GM18517 (cell line): ENCODE measurements around the gene CDYL2.

Experiments used
- ATAC-seq: cut with Tn5 transposase; IDR thresholded peaks from one replicate; pipeline ENCODE4 v1.9.1; 2021; ENCODE audit warnings: mild to moderate bottlenecking, moderate library complexity; ENCODE audit not compliant: unreplicated experiment

CDYL2 gene

DNA sequence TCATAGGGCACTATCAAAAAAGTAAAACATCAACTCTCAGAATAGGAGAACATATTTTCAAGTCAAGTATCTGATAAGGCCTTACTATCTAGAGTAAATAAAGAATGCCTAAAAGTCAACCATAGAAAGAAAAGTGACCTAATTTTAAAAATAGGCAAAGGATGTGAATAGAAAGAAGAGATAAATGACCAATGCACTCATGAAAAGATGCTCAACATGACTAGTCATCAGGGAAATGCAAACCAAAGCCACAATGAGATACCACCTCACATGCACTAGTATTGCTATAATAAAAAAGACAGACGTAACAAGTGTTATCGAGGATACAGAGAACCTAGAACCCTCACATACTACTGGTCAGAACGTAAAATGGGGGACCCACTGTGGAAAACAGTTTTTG, 172.8 kb downstream of the CDYL2 start:
- ATAC-seq: no peak

DNA sequence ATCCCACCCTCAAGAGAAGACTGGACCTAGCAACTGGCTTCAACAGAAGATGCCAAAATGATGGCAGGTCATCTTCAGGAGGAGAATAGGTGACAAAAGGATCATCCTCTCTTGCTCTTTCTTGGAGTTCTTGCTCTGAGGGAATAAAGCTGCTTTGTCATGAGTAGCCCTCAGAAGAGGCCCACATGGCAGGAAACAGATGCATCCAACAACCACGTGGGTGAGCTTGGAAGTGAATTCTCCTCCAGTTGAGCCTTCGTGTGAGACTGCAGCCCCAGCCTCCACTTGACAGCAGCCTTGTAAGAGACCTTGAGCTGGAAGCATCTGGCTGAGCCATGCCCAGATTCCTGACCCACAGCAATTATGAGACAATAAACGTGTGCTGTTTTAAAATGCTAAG, 176.1 kb downstream of the CDYL2 start:
- no peak for ATAC-seq

DNA sequence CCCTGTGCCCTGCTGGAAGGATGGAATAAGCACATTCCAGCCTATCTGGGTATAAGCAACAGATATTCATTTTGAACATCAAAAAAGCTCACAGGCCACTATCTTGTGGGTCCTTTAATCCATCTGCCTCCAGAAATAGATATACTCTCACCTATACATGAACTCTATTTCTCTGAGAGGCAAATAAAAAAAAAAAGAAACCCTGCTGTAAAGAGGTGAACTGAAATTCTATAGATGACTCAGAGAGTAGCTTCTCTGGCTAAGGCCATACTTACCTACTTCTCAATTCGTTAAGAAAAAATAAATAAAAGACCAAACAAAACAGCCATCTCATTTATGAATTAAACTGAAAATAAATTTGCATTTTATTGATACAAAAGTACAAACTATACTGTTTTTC, 177.3 kb downstream of the CDYL2 start:
- ATAC-seq: peak; percentile 96

DNA sequence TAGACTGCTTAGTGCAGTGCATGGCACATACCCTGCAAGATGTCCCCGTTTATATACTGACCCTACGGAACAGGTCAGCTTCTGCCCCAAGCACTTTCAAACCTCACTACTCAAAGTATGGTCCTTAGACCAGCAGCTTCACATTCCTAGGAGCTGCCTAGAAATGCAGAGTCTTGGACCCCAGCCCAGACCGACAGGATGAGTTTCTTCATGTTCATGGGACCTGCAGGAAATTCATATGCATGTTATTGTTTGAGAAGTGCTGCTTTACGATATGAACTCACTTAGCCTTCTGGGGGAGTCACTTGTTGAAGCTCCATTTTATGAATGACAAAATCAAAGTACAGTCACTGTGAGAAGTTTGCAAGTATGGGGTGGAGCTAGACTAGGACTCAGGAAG, 181.0 kb downstream of the CDYL2 start:
- ATAC-seq: no peak

DNA sequence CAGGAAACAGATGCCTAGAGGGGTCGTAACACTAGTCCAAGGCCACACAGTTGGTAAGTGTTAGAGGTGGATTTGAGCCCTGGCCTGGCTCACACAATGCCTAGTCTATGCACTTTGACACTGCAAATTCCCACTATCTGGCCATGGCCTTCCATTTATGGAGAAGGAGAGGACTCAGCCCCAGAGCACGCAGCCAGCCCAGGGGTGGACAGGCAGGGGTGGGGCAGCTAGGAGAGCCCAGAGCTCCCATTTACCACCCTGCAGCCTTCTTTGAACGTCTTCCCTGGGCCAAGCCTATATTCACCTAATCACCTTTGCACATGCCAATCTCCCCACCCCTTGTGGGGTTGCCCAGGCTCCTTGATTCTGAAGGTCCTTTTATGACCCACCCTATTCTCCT, 182.4 kb downstream of the CDYL2 start:
- ATAC-seq: no peak

DNA sequence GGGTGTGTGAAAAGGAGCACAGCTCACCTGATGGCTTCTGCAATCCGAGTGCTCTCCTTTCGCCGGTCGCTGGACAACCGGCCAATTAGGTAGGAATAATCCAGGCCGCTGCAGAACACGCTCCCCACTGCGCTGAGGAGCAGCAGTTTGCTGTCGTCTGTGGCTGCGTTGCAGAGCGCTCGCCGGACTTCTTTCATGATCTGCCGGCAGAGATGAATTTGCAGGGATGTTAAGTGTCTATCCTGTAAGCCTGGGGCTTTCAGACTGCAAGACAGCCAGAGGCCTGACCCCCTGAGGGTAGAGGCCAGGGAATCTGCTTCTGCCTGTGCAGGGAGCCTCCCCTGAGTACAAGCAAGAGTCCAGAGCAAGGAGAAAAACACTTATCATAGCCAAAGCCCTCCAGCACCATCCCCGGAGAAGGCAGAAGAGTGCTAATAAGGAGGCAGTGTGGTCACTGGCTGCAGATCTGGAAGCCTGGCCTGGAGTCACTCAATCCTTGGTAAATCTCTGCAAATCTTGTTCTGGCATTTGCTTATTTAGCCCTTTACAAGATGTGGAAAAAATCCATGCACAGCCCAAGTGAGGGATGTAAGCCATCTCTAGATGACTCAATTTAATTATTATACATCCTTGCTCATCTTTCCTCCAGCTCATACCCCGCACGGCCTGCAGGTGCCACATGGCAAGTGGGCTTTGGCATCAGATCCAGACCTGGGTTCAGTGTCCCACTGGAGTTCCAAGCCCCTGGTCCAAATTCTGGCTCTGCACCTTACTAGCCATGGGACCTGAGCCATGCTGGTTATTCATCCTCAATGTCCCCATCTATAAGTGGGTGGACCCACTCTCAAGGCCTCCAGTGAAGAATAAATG, 183.4 kb downstream of the CDYL2 start:
- ATAC-seq: no peak

DNA sequence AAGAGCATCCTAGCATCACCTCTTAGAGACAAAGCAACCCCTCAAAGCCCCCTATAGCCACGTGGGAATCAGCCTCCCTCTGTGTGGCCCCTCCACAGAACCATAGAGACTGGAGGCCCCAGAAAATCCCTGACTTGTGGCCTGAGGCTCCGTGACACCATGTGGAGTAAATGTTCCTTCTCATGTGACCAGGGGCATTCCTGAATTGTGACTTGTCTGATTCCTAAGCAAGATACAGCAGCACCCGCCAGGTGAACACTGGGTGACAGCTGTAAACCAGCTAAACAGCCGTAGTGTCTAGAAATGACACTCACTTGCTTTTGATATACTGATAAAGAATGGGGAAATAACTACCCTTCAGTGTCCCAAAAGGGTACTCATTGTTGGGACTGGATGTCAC, 184.6 kb downstream of the CDYL2 start:
- ATAC-seq: no peak

DNA sequence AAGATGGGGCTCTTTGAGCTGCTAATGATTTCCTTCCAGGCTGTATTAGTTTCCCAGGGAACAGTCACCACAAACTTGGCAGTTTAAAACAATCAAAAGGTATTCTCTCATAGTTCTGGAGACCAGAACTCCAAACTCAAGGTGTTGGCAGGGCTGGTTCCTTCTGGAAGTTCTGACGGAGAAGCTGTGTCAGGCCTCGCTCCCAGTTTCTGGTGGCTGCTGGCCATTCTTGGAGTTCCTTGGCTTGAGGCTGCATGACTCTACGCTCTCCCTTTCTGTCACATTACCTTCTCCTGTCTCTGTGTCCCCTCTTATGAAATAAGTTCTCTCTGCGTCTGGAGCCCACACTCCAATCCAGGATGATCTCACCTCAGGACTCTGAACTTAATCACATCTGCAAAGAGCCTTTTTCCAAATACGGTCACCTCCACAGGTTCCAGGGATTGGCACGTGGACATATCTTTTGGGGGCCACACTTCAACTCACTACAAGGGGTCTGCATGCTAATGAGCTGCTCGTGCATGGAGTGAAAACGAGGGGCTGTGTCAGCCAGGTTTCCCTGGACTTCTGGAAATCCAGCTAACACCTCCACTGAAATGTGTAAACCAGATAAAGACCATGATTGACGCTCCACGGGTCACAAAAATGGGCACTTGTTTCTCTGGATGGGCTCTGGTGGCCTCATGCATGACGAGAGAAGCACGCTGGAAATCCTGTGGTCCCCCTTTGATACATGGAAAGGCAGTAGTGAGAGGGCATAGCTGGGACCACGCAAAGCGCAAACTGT, 185.3 kb downstream of the CDYL2 start:
- no peak for ATAC-seq

DNA sequence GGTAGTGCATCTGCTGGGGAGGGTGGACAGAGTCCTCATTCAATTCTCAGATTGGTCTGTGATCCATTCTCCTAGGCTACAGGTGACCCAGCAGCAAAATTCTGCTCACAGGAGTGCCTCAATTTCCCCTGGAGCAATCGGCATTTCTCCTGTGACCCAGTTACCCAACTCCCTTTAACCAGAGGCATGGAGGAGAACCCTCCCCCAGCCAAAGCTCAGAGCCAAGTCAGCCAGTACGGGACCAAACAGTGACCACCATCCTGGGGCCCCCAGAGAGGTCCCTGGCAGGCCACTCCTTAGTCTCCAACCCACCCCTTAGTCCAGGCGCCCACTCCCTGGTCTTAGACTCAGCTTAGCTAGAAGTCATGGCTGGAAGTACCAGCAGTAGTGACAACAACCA, 188.0 kb downstream of the CDYL2 start:
- ATAC-seq: no peak

DNA sequence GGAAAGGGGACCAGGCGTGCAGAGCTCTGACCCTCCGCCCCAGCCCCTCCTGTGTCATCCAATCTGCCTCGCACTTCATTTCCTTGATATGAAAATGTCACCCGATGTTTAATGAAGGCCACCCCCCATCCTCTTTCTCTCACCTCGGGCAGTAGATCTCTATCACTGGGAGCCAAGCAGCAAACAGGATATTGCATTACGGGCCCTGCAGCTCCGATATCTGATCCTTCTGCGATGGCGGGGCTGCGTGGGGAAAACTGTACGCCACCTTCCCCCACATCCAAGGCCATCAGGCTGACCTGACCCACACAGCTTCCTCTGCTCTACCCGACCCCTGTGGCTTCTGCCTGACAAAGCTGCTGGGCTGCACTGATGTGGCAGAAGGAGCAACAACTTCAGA, 188.7 kb downstream of the CDYL2 start:
- ATAC-seq: no peak

DNA sequence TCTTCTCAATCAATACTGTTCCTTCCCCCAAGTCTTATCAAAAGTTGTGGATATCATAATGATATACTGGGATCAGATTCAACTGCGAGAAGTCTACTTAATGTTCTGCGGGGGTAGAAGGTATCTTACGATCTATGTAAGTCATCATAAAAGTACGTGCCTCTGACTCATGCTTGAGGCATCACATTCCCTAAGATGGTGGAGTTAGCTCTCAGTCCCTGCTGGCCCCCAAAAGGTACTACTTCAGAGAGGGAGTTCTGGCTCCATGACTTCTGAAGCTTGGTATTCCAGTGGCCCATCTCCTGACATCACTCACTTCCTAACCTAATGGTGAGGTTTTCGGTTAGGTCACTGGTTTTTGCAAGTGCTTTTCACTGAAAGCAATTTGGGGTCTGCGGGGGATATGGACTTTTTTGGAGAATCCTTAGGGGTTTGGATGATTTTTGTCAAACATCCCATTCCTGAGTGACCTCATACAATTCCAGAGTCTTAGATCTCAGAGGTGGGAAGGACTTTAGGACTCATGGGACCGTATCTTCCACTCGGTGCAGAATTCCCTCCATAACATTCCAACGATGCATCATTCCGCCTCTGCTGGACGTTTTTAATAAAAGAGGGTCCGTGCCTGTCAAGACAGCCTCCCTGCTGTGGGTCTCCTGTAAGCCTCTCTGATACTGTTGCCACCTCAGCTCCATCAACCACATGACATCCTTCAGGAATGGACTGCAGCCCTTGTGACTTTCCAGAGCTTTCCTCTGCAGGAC, 189.3 kb downstream of the CDYL2 start:
- no peak for ATAC-seq

DNA sequence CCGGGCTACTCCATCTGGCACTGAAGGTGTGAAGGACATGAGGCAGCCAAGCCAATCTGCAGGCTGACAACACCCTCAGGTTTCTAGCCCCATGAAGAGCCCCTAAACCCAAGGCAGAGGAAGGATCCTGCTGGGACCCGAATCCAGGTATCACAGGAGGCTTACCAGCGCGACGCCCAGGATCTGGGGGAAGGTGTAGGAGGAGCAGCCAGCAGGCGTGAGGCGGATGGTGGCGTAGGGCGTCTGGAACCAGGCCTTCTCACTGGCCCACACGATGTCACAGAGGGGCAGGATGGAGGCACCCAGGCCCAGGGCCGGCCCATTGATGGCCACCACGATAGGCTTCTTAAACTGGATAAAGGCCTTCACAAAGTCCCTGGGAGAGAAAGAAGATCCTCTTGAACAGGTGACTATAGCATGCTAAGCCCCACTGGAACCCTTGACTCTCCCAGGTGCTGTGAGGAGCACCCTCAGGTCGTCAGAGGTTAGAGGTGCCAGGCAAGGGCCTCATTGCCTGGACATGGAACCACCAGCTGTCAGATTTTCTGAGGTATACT, 191.9 kb downstream of the CDYL2 start:
- no peak for ATAC-seq

DNA sequence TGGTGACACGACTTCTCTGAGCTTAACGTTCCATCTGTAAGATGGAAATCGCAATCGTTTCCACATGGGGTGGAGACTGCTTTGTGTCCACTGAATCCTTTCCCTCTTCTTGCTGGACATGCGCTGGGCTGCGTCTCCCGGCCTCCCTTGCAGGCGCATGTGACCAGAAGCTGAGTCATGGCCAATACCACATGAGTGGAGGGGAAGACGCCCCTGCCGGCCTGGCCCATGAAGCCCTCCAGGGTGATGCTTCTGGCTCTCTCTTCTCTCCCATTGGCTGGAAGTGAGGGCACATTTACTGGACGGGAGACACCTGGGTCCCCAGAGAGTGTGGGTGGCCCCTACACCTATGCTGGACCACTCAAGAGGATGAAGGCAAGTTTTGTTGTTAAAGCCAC, 192.5 kb downstream of the CDYL2 start:
- no peak for ATAC-seq

DNA sequence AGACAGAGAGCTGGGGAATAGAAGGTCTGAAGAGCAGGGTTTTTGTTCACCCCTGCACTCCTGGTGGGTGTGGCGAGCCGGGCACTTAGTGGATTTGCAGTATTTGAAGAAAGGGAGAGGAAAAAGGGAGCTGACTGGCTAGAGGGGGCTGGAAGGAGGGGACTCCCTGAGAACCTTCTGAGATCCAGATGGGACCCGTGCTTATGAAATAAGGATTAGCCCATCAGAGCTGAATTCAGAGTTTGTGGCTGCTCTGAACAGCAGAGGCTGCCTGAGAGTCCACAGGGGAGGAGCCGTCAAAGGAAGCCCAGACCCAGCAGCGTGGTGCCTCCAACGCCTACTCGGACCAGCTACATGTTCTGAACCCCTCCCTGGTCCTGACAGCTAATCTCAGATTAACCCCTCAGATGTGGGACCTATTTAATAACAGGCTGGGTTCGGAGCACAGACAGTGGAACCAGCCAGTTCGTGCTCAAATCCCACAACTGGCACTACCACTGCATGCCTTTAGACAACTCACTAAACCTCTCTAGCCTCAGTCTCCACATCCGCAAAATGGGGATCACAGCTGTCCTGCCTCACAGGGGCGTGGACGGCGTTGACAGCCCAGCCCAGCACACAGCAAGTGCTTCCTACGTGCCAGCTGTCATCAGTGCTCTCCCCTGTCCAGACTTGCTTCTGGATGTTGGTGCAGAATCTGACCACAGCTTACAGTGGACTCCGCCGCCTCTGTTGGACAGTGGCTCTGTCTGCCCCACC, 193.0 kb downstream of the CDYL2 start:
- no peak for ATAC-seq

DNA sequence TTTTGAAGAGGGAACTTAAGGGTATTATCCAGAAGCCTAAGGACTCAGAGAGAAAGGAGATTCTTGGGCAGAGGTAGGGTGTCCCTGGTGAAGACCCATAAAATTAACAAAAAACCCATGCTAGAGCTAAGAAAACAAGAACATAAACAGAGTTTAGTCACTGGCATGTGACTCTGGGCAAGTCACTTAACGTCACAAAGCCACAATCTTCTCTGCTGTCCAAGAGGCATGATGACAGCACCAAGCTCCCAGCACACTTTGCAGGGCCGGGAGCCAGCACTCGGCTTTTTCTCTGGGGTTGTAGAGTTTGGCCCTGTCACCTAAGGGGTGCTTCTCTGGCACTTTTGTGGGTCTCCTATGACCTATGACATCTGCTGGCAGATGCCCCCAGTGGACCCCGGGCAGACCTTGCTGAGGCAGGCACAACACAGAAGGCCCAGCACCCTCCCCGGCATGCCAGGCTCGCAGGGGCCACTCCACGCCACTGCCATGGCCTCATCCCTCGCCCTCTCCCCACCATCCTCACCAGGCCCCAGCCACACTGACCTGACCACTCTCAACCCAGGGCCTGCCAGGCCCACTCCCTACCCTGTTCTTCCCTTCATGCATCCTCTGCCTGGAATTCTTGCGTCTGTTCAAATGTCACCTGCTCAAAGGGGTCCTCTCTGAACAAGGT, 193.8 kb downstream of the CDYL2 start:
- no peak for ATAC-seq

DNA sequence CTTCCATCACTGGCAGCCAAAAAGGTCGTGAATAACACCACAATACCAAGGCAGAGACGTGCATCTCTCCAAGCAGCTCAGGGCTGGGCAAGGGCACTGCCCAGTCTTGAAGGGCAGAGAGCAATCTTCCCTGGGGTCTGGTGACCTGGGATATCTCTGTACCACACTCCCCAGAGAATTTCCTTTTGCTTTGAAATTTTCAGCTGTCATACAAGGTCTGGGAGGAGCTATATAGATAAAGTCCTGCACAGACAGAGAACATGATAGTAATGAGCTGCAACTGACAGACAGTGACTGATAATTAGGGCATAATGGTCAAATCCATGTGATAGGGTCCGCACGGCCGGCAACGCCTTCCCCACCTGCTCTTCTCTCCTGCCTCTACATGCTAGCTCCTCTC, 195.5 kb downstream of the CDYL2 start:
- no peak for ATAC-seq

DNA sequence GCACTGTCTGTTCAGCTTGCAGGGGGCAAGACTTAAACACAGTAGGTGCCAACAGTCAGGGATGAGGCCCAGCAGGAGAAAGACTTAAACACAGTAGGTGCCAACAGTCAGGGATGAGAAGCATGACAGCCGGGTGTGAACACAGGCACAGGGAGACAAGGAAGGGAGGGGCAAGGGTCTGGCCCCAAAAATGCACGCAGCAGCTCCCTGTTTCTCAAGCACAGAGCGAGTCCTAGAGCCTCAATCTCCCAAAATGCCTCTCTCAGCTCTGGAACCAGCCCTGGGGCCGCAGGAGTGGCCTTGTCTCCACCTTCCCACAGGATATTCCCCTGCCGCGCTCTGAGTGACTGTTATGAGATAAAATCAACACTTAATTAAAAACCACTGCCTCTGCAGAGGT, 197.2 kb downstream of the CDYL2 start:
- no peak for ATAC-seq

DNA sequence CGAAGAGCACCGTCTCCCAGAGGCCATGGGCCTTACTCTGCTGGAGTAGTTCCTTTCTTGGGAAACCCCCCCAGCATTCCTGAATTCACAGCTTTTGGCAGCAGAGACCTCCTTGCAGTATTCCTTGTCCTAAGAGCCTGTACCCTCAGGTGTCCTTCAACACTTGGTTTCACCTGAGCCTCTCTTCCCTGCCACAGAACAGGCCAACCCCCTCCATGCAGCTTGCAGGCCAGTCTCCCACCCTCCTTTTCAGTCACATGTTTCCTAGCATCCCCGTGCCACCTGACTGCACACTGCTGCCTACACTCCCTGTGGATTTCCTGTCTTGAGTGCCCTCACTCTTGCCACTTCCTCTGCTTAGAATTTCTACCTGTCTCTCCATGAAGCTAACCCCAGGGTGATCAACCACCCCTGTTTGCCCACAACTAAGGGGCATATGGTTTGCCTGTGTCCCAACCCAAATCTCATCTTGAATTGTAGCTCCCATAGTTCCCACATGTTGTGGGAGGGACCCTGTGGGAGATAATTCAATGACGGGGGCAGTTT, 198.1 kb downstream of the CDYL2 start:
- ATAC-seq: no peak

DNA sequence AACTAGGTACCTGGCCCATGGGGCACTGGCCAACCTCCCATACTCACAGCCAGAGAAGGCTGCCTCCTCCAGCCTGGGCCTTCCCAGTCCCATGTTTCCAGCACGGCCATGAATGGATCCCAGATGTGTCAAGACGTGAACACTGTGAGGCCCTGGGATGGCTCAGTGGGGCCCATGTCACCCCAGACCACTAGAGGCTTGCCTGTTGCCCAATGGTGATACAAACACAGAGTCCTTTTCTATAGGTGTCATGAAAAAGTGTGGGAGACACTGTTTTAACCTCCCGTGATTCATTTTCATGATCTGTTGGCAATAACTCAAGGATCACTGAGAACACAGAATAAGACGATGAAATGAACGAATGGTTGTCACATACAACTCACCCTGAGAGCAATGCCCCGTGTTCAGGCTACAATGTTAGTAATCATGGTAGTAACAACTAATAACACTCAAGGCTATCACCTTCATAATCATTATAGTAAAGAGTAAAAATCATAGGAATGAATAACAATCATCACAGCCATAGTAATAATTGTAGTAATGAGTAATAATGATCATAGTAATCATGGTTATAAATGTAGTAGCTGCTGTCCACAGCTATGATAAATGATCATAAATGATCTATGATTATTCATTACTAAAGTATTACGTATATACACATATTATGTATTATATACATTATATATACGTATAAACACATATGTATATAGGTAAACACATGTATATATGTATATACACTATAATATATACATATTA, 199.6 kb downstream of the CDYL2 start:
- no peak for ATAC-seq
